HEK293T (cell line): Measurements from ENCODE around the gene C3.

Experiments used
- CTCF ChIA-PET: fragments of 350-600 bp; formaldehyde crosslinking; extraction: SDS; loops from one replicate; lab custom pipeline; 2021; ENCODE audit warnings: antibody characterized with exemption, inconsistent platforms; lab: Yijun Ruan, JAX
- POLR2A ChIA-PET: fragments of 350-600 bp; formaldehyde crosslinking; extraction: SDS; loops from one replicate; lab custom pipeline; 2020; ENCODE audit warnings: antibody characterized with exemption, inconsistent platforms; lab: Yijun Ruan, JAX
- DNase-seq: peaks from one replicate; pipeline ENCODE4 v3.0.0; 2012; ENCODE audit warnings: mixed read lengths; ENCODE audit errors: extremely low spot score
- BHLHE40 ChIP-seq: fragments of 450-650 bp; IDR thresholded peaks from 2 replicates; pipeline ENCODE4 v1.6.1; 2016; ENCODE audit warnings: mild to moderate bottlenecking, moderate library complexity, borderline replicate concordance
- CTBP1 ChIP-seq: fragments of 450-650 bp; IDR thresholded peaks from 2 replicates; pipeline ENCODE4 v1.6.1; 2016; ENCODE audit warnings: borderline replicate concordance
- ELF4 ChIP-seq: fragments of 450-650 bp; IDR thresholded peaks from 2 replicates; pipeline ENCODE4 v1.6.1; 2017; ENCODE audit warnings: antibody characterized with exemption
- FOXA1 ChIP-seq: fragments of 450-650 bp; IDR thresholded peaks from 2 replicates; pipeline ENCODE4 v1.6.1; 2016; ENCODE audit warnings: mild to moderate bottlenecking
- FOXK2 ChIP-seq: fragments of 450-650 bp; IDR thresholded peaks from 2 replicates; pipeline ENCODE4 v1.6.1; 2016; ENCODE audit warnings: mild to moderate bottlenecking
- FOXM1 ChIP-seq: fragments of 450-650 bp; IDR thresholded peaks from 2 replicates; pipeline ENCODE4 v1.6.1; 2017; ENCODE audit warnings: mild to moderate bottlenecking, borderline replicate concordance
- HDGF ChIP-seq: fragments of 450-650 bp; IDR thresholded peaks from 2 replicates; pipeline ENCODE4 v1.6.1; 2017; ENCODE audit warnings: antibody characterized with exemption, borderline replicate concordance
- L3MBTL2 ChIP-seq: fragments of 450-650 bp; conservative IDR thresholded peaks from 2 replicates; pipeline ENCODE4 v1.6.1; 2016; ENCODE audit warnings: mild to moderate bottlenecking
- LEF1 ChIP-seq: fragments of 450-650 bp; IDR thresholded peaks from 2 replicates; pipeline ENCODE4 v1.6.1; 2017; ENCODE audit warnings: mild to moderate bottlenecking, borderline replicate concordance
- NFRKB ChIP-seq: fragments of 450-650 bp; IDR thresholded peaks from 2 replicates; pipeline ENCODE4 v1.6.1; 2016; ENCODE audit warnings: mild to moderate bottlenecking, moderate library complexity
- PKNOX1 ChIP-seq: fragments of 450-650 bp; IDR thresholded peaks from 2 replicates; pipeline ENCODE4 v1.6.1; 2016
- SP1 ChIP-seq: fragments of 450-650 bp; IDR thresholded peaks from 2 replicates; pipeline ENCODE4 v1.6.1; 2017
- TARDBP ChIP-seq: fragments of 450-650 bp; IDR thresholded peaks from 2 replicates; pipeline ENCODE4 v1.6.1; 2016
- ZNF384 ChIP-seq: fragments of 450-650 bp; IDR thresholded peaks from 2 replicates; pipeline ENCODE4 v1.6.1; 2016

C3 gene

GRCh38 chr19:6738787-6739389 lies 18.4 kb upstream of the C3 start:
- CTCF ChIA-PET = interaction anchor here (0.6 to 1.2 kb wide), 3 partner anchors 16 to 125 kb away, joined by 3 to 7 read pairs (median 5); no protein-coding TSS in a partner anchor
- DNase-seq = no peak
- POLR2A ChIA-PET = interaction anchor here (1.0 to 2.0 kb wide), 3 partner anchors 30 to 232 kb away, joined by 4 to 8 read pairs (median 5); no protein-coding TSS in a partner anchor

GRCh38 chr19:6737873-6738786 lies 17.7 kb upstream of the C3 start:
- POLR2A ChIA-PET = interaction anchor here (0.7 to 2.0 kb wide), 8 partner anchors 10 to 231 kb away, joined by 3 to 8 read pairs (median 4); no protein-coding TSS in a partner anchor
- TF ChIP-seq ZNF384 (no peak), ELF4 (peak; percentile 75), NFRKB (no peak)
- DNase-seq = peak; percentile 39
- CTCF ChIA-PET = interaction anchor here (0.6 to 1.2 kb wide), 5 partner anchors 15 to 125 kb away, joined by 3 to 7 read pairs (median 3); no protein-coding TSS in a partner anchor

More at GRCh38 chr19:6738787-6739389, 18.4 kb upstream of the C3 start:
- no peak for TF ChIP-seq NFRKB
- no peak for TF ChIP-seq HDGF
- peak; percentile 34; the same call in 1 of the 2 replicates for TF ChIP-seq L3MBTL2
- no peak for TF ChIP-seq ZNF384
- TF ChIP-seq PKNOX1 = peak; percentile 31; the same call in 1 of the 2 replicates

GRCh38 chr19:6737284-6737872 lies 16.9 kb upstream of the C3 start, which contains the start of gene GPR108:
TSS of gene GPR108 (minus strand) at chr19:6737580. CDS start at chr19:6737576, 4 bp downstream.
- ChIA-PET POLR2A (interaction anchor here (0.7 to 2.0 kb wide), 7 partner anchors 9 to 221 kb away, joined by 3 to 8 read pairs (median 4); no protein-coding TSS in a partner anchor), CTCF (interaction anchor here (0.6 to 0.7 kb wide), 3 partner anchors 36 to 1464 kb away, joined by 3 read pairs; no protein-coding TSS in a partner anchor)
- DNase-seq = peak; percentile 94
- no peak for TF ChIP-seq CTBP1
- no peak; the same call in none of the 2 replicates for TF ChIP-seq SP1
- TF ChIP-seq LEF1 = peak; percentile 40; the same call in 1 of the 2 replicates
- TF ChIP-seq BHLHE40 = peak; percentile 92
- TF ChIP-seq L3MBTL2 = no peak
- TF ChIP-seq FOXM1 = peak; percentile 93
- TF ChIP-seq PKNOX1 = peak; percentile 100

GRCh38 chr19:6736917-6737283 lies 16.4 kb upstream of the C3 start:
- ChIA-PET CTCF (interaction anchor here (0.6 kb wide), 2 partner anchors 46 to 1464 kb away, joined by 3 read pairs; no protein-coding TSS in a partner anchor), POLR2A (interaction anchor here (0.6 to 1.8 kb wide), 9 partner anchors 8 to 278 kb away, joined by 3 to 5 read pairs (median 4); partner anchors contain the start of gene SLC25A23)
- TF ChIP-seq TARDBP = no peak
- no peak for TF ChIP-seq NFRKB
- no peak for TF ChIP-seq CTBP1
- TF ChIP-seq SP1 = no peak
- TF ChIP-seq LEF1 = no peak
- TF ChIP-seq L3MBTL2 = no peak
- no peak for DNase-seq

GRCh38 chr19:6736169-6736916 lies 15.9 kb upstream of the C3 start:
- ChIA-PET POLR2A (interaction anchor here (0.6 to 1.4 kb wide), 6 partner anchors 9 to 277 kb away, joined by 3 to 5 read pairs (median 4); partner anchors contain the start of gene SLC25A23), CTCF (interaction anchor here (0.6 kb wide), 1 partner anchor 216 kb away, joined by 6 read pairs; no protein-coding TSS in a partner anchor)
- TF ChIP-seq CTBP1 (no peak), L3MBTL2 (peak; percentile 75)
- peak; percentile 68 for DNase-seq

- no peak for TF ChIP-seq TARDBP
- TF ChIP-seq FOXA1 = no peak
- TF ChIP-seq FOXM1 = no peak
- no peak for TF ChIP-seq FOXK2
- no peak for TF ChIP-seq ELF4
- no peak for DNase-seq
- CTCF ChIA-PET = no interaction called here
- POLR2A ChIA-PET = interaction anchor here (1.4 kb wide), 1 partner anchor 32 kb away, joined by 3 read pairs; no protein-coding TSS in a partner anchor
These were observed 14.9 kb upstream of the C3 start for GRCh38 chr19:6735181-6735911.
